PFSK-1 (cell line): ENCODE data around the gene ZNF366.

Experiments
- FOXP2 ChIP-seq: optimal IDR thresholded peaks from 2 replicates; pipeline ENCODE3; 2011; ENCODE audit warnings: borderline replicate concordance, control low read depth, inconsistent platforms; ENCODE audit not compliant: insufficient read depth; ENCODE audit errors: extremely low read length, extremely low read depth
- POLR2AphosphoS5 ChIP-seq: IDR thresholded peaks from 2 replicates; pipeline ENCODE4 v1.6.1; 2012; ENCODE audit warnings: low read depth, mild to moderate bottlenecking, control low read depth, low read length, moderate library complexity
- SIN3A ChIP-seq: IDR thresholded peaks from 2 replicates; pipeline ENCODE4 v1.6.1; 2012; ENCODE audit warnings: mild to moderate bottlenecking, low read length, moderate library complexity, borderline replicate concordance; ENCODE audit not compliant: insufficient read depth
- TAF1 ChIP-seq: IDR thresholded peaks from 2 replicates; pipeline ENCODE4 v1.6.1; 2012; ENCODE audit warnings: low read length, control low read depth, borderline replicate concordance; ENCODE audit not compliant: insufficient read depth
- TF ChIP-seq, protein P1 (sequence below), 2 experiments: IDR thresholded peaks; 2 replicates each; pipeline versions ENCODE4 v1.6.1 to v1.8.0; 2011 to 2012; ENCODE audit warnings: low read depth in 2 of 2, low read length in 2 of 2, control low read depth in 1 of 2, inconsistent platforms in 1 of 2, mild to moderate bottlenecking in 1 of 2, moderate library complexity in 1 of 2; ENCODE audit not compliant: insufficient read depth in 1 of 2

The ZNF366 gene

DNA sequence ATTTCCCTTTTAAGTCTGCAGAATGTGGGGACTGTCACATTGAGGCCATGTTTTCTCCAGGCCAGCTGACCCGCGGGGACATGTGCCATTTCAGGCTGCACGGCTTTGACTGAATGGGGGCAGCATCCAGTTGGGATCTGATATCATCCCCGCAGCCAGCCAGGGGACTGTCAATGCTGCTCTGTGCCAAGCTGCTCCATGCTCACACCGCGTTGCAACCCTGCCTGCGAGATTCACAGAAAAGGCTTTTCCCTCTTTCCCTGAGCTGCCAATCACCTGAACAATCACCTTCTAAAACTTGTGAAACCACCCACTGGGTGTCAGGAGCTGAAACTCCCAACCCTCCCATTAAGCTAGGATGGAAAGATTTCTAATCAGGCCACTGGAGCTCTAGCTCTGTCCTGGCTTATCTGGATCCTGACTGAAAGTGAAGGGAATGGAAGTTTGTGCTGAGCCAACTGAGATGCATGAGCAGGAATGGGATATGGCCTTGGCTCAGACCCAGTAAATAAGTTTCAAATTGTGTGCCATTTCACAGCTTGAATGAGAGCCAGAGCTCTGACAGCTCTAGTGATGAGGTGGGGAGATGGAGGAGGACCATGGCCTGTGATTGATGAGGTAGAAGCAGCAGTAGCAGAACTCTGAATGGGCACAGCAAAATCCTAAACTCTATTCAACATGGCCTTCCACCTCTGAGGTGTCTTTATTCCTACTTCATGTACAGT lies 34.5 kb upstream of the ZNF366 start:
- TF ChIP-seq TAF1: no peak
- TF ChIP-seq FOXP2: no peak
- TF ChIP-seq POLR2AphosphoS5: no peak
- TF ChIP-seq, protein P1, sequence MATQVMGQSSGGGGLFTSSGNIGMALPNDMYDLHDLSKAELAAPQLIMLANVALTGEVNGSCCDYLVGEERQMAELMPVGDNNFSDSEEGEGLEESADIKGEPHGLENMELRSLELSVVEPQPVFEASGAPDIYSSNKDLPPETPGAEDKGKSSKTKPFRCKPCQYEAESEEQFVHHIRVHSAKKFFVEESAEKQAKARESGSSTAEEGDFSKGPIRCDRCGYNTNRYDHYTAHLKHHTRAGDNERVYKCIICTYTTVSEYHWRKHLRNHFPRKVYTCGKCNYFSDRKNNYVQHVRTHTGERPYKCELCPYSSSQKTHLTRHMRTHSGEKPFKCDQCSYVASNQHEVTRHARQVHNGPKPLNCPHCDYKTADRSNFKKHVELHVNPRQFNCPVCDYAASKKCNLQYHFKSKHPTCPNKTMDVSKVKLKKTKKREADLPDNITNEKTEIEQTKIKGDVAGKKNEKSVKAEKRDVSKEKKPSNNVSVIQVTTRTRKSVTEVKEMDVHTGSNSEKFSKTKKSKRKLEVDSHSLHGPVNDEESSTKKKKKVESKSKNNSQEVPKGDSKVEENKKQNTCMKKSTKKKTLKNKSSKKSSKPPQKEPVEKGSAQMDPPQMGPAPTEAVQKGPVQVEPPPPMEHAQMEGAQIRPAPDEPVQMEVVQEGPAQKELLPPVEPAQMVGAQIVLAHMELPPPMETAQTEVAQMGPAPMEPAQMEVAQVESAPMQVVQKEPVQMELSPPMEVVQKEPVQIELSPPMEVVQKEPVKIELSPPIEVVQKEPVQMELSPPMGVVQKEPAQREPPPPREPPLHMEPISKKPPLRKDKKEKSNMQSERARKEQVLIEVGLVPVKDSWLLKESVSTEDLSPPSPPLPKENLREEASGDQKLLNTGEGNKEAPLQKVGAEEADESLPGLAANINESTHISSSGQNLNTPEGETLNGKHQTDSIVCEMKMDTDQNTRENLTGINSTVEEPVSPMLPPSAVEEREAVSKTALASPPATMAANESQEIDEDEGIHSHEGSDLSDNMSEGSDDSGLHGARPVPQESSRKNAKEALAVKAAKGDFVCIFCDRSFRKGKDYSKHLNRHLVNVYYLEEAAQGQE (IDR thresholded peaks at IDR 0.05; ENCODE audit: insufficient read depth in 1 of 2, low read depth in 2 of 2, low read length in 2 of 2): no peak
- no peak for TF ChIP-seq SIN3A

DNA sequence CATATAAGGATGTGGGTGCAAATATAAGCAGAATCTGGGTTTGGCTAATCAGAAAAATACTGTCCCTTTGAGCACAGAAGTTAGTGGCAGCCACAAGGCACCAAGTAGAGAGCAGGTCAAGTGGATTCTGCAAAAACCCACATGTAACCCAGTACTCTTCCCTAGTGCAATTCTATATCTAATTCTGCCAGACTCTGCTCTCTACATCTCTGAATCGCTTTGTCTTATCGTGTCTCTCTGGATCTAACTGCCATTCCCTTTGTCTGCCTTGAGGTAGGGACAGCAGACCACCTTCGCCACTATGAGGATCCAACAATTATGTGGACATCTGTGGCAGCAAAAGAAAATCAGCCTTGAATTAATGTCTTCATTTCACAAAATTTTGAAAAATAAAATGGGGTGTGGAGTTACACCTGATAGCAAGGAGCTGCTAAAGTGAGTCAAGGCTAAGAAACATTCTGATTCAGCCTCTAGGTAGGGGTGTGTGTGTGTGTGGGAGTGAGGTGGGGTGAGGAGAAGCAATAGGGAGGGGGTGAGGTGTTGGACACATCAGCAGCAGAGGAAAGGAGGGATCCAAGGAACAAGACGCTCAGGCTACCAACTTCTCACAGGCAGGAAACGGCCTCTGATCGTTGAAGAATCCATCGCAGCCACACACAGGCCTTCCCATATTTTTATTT lies 33.7 kb upstream of the ZNF366 start:
- TF ChIP-seq, protein P1 (IDR thresholded peaks at IDR 0.05; ENCODE audit: insufficient read depth in 1 of 2, low read depth in 2 of 2, low read length in 2 of 2): no peak
- TF ChIP-seq POLR2AphosphoS5 (no peak), TAF1 (no peak), SIN3A (no peak), FOXP2 (no peak)

DNA sequence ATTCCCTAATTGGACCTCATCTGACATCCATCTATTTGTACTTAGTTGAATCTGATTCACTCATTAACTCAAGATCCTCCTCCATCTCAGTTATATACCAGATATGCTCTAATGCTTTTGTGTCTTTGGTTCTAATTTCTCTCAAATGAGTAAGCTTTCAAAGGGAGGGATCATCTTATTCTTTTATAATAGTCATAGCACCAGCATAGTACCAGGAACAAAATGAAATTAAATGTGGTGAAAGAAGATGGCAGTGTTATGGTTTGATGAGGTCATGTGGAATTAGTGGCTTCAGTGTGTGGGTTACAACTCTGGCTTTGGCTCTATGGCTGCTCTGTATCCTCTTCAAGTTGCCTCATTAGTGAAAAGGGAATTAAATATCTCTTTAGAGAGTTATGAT lies 32.5 kb upstream of the ZNF366 start:
- TF ChIP-seq POLR2AphosphoS5 (no peak), TAF1 (no peak), SIN3A (no peak), FOXP2 (no peak)
- TF ChIP-seq, protein P1 (IDR thresholded peaks at IDR 0.05; ENCODE audit: insufficient read depth in 1 of 2, low read depth in 2 of 2, low read length in 2 of 2): no peak

DNA sequence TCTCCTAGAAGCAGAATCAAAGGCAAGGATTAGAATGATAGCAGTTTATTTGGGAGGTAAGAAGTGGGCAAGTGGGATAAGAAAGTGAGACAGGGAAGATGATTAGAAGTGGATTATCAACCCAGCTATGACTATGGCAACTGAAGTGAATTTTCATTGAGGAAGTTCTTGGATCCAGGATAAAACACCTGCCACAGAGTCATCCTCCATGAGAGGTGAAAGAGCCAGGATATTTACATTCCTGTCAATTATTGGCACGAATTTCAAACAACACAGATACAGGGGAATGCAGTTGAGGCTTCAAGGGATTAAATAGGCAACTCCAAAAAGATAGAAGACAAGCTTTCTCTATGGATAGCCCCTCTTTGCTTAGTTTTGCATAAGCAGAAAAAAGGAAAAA lies 31.8 kb upstream of the ZNF366 start:
- TF ChIP-seq, protein P1 (IDR thresholded peaks at IDR 0.05; ENCODE audit: insufficient read depth in 1 of 2, low read depth in 2 of 2, low read length in 2 of 2): no peak
- TF ChIP-seq POLR2AphosphoS5 (no peak), TAF1 (no peak), FOXP2 (no peak), SIN3A (no peak)
